Activated CD8-positive, alpha-beta T cell treated with anti-CD3 and anti-CD28 coated beads for 36 hours (primary cell): ENCODE measurements around the gene KIRREL1. TPM values are rescaled to one million over a fixed set of nuclear protein-coding genes. Genes with fewer than 3 reads are reported as not detected.

Experiments
- ATAC-seq: fragments of 200-7000 bp; cut with Tn5 transposase; one replicate; pipeline ENCODE4 v1.10.0; 2021; ENCODE audit warnings: mild to moderate bottlenecking, moderate library complexity
- CTCF ChIA-PET: fragments of 350-600 bp; sonication (Branson Sonifier 250); formaldehyde crosslinking; loops from one replicate; lab custom pipeline; 2021; ENCODE audit warnings: antibody characterized with exemption; lab: Charles Lee
- POLR2A ChIA-PET: fragments of 350-600 bp; sonication (Branson Sonifier 250); formaldehyde crosslinking; loops from one replicate; lab custom pipeline; 2021; ENCODE audit warnings: antibody characterized with exemption; lab: Charles Lee
- DNase-seq: peaks from one replicate; pipeline ENCODE4 v3.0.0-alpha.2; 2020
- H3K27ac Mint-ChIP-seq: one replicate; pipeline ENCODE4 v1.8.0; 2021; ENCODE audit warnings: mild to moderate bottlenecking, mixed read lengths
- H3K27me3 Mint-ChIP-seq: one replicate; pipeline ENCODE4 v1.8.0; 2021; ENCODE audit warnings: mixed read lengths
- H3K36me3 Mint-ChIP-seq: one replicate; pipeline ENCODE4 v1.8.0; 2021; ENCODE audit warnings: low read depth, mixed read lengths
- H3K4me1 Mint-ChIP-seq: one replicate; pipeline ENCODE4 v1.8.0; 2021; ENCODE audit warnings: low read depth, mixed read lengths
- H3K4me3 Mint-ChIP-seq: one replicate; pipeline ENCODE4 v1.8.0; 2021; ENCODE audit warnings: mild to moderate bottlenecking, moderate library complexity, mixed read lengths
- H3K9me3 Mint-ChIP-seq: one replicate; pipeline ENCODE4 v1.8.0; 2021; ENCODE audit warnings: mixed read lengths
- CTCF ChIP-seq: fragments of 200-600 bp; IDR thresholded peaks from one replicate; pipeline ENCODE4 v1.8.0; 2022; ENCODE audit warnings: antibody characterized with exemption, mild to moderate bottlenecking
- intact Hi-C: fragments of 100-400 bp; cut with micrococcal nuclease; formaldehyde crosslinking; loops from one replicate; pipeline ENCODE4 v1.10.0; 2022
- total RNA-seq, 2 experiments: library from RNA; stranded (reverse); gene quantifications; one replicate each; pipeline ENCODE4 v1.2.3, GENCODE V29; 2021

Gene KIRREL1
- total RNA-seq, 2 experiments from 2014 or later: 0.11 to 0.16 TPM

GRCh38 chr1:157993918-157994605, 617 bp downstream of the KIRREL1 start:
- H3K27me3 Mint-ChIP-seq: peaks cover 36% of the 10 kb centered on the region
- no peaks in the 10 kb centered on the region for H3K9me3 Mint-ChIP-seq
- POLR2A ChIA-PET: no interaction called here
- TF ChIP-seq CTCF: no peak
- H3K36me3 Mint-ChIP-seq: no peaks in the 10 kb centered on the region
- no peak for DNase-seq
- CTCF ChIA-PET: interaction anchor here (1.2 to 6.8 kb wide), 2 partner anchors 24 to 127 kb away, joined by 3 to 187 read pairs; no protein-coding TSS in a partner anchor
- ATAC-seq: no peak
- H3K4me1 Mint-ChIP-seq: peaks cover 6% of the 10 kb centered on the region
- no peak overlapping the region for H3K27ac Mint-ChIP-seq
- intact Hi-C loops: loop anchor here (5.0 kb wide), 1 partner anchor 128 kb away; no protein-coding TSS in a partner anchor
- no peak overlapping the region for H3K4me3 Mint-ChIP-seq

GRCh38 chr1:157994704-157995582, 1.5 kb downstream of the KIRREL1 start:
- Mint-ChIP-seq H3K9me3 (no peaks in the 10 kb centered on the region), H3K4me1 (peaks cover 6% of the 10 kb centered on the region), H3K27me3 (peaks cover 32% of the 10 kb centered on the region), H3K4me3 (no peak overlapping the region), H3K27ac (no peak overlapping the region), H3K36me3 (no peaks in the 10 kb centered on the region)
- TF ChIP-seq CTCF: no peak
- intact Hi-C loops: loop anchor here (5.0 kb wide), 1 partner anchor 127 kb away; no protein-coding TSS in a partner anchor
- ATAC-seq (no peak), DNase-seq (no peak)
- ChIA-PET POLR2A (interaction anchor here (0.7 kb wide), 1 partner anchor 105 kb away, joined by 4 read pairs; no protein-coding TSS in a partner anchor), CTCF (interaction anchor here (0.8 to 6.8 kb wide), 4 partner anchors 25 to 145 kb away, joined by 3 to 187 read pairs (median 4); no protein-coding TSS in a partner anchor)

GRCh38 chr1:157995583-157996169, 2.2 kb downstream of the KIRREL1 start:
- DNase-seq (no peak), ATAC-seq (no peak)
- H3K36me3 Mint-ChIP-seq: no peaks in the 10 kb centered on the region
- intact Hi-C loops: no loop called here
- H3K27me3 Mint-ChIP-seq: peaks cover 31% of the 10 kb centered on the region
- no peaks in the 10 kb centered on the region for H3K9me3 Mint-ChIP-seq
- H3K27ac Mint-ChIP-seq: no peak overlapping the region
- H3K4me1 Mint-ChIP-seq: peaks cover 6% of the 10 kb centered on the region
- ChIA-PET POLR2A (interaction anchor here (0.7 kb wide), 1 partner anchor 104 kb away, joined by 4 read pairs; no protein-coding TSS in a partner anchor), CTCF (interaction anchor here (0.8 to 1.5 kb wide), 2 partner anchors 129 to 144 kb away, joined by 3 to 5 read pairs; no protein-coding TSS in a partner anchor)
- TF ChIP-seq CTCF: no peak
- no peak overlapping the region for H3K4me3 Mint-ChIP-seq

GRCh38 chr1:157996433-157996832, 3.0 kb downstream of the KIRREL1 start:
- POLR2A ChIA-PET: no interaction called here
- peaks cover 28% of the 10 kb centered on the region for H3K27me3 Mint-ChIP-seq
- DNase-seq (no peak), ATAC-seq (no peak)
- no peaks in the 10 kb centered on the region for H3K36me3 Mint-ChIP-seq
- TF ChIP-seq CTCF: no peak
- no peak overlapping the region for H3K27ac Mint-ChIP-seq
- intact Hi-C loops: no loop called here
- H3K4me3 Mint-ChIP-seq: no peak overlapping the region
- CTCF ChIA-PET: interaction anchor here (1.5 kb wide), 1 partner anchor 128 kb away, joined by 5 read pairs; no protein-coding TSS in a partner anchor
- H3K4me1 Mint-ChIP-seq: peaks cover 6% of the 10 kb centered on the region
- H3K9me3 Mint-ChIP-seq: no peaks in the 10 kb centered on the region
